Cerebellar cortex (tissue), 1 donor: ENCODE results near the gene ARHGAP6.

Experiments
- DNase-seq: peaks from one replicate; pipeline ENCODE4 v3.0.0-alpha.2; 2015; ENCODE audit warnings: low spot score

ARHGAP6 gene

GRCh38 chrX:11108253-11108941 lies 557.3 kb downstream of the ARHGAP6 start:
- DNase-seq, result no peak

- no peak for DNase-seq
These were observed 560.6 kb downstream of the ARHGAP6 start for GRCh38 chrX:11105080-11105479.

- DNase-seq, result no peak
These were observed 562.0 kb downstream of the ARHGAP6 start for GRCh38 chrX:11103751-11104150.

DNA sequence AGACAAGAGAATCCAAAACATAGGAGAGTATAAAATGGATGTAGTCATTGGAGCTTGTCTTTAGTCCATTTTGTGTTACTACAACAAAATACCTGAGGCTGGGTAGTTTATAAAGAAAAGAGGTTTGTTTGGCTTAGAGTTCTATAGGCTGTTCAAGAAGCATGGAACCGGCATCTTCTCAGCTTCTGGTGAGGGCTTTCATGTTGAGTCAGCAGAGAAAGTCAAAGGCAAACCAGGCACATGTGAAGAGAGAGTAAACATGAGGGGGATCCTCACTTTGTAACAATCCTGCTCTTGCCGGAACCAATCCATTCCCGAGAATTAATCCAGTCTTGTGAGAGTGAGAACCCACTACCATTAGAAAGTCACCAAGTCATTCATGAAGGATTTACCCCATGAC lies 562.7 kb downstream of the ARHGAP6 start:
- no peak for DNase-seq

DNA sequence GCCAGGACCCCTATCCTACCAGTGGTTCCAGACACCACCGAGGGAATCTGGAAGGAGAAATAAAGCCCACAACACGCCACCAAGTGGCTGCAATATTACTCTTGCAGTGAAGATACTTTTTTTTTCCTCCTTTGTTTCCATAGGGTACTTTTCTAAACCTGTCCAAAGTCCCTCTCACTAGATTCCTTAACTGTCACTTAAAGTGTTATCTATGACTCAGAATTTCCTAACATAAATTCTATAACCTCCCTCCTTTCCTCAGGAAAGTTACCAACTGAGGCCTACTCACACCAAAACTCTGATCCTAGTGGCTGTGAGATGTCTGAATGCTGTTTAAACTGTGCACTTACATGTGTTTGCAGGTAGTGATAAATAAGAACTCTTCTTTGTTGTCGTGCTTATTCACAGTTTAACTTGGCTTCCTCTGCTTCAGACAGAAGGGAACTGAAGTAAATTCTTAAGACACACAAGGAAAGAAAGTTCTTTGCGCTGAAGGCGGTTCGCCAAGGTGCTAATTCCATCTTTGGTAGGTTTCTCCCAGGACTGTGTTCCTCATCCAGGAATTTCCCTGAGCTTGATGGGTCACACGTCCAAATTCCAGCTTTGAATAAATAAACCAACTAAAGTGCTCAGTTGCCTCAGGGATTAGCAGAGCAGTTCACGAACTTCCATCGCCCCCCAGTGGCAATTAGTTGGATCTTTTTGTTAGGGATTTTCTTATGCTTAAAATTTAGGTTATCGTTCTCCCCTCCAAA lies 565.3 kb downstream of the ARHGAP6 start:
- peak; percentile 18 for DNase-seq

DNA sequence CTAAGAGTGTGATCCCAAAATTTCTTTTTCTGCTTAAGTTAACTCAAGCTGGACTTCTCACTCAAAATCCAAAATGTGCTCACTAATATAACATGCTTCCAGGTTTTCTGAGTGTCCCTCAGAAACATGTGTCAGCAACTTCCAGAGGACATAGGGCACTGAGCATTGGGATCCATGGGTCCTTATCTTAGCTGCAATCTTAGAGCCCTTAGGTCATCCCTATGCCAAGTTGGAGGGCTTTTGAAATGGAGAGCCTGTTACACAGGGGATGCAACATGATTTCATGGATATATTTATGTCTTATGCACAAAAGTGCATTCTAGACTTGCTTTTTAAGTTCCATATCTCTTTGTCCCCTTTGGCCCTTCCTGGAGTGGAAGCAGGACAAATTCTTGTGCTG lies 566.3 kb downstream of the ARHGAP6 start:
- DNase-seq, result no peak

DNA sequence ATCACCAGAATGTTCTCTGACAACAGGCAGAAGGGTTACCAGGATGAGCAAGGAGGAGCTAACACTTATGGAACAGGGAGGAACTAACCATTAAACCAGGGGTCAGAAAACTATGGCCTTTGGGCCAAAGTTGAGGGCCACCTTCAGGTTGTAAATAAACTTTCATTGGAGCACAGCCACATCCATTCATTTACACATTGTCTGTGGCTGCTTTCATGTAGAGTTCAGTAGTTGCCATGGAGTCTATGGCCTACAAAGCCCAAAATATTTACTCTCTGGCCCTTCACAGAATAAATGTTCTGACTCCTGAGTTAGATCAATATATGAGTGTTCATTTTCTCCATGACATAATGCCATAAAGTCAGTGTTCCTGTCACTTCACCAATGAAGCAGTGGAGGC lies 567.8 kb downstream of the ARHGAP6 start:
- DNase-seq, result no peak

GRCh38 chrX:11089802-11090201 lies 575.9 kb downstream of the ARHGAP6 start:
- no peak for DNase-seq
